Neural progenitor cell (in vitro differentiated cells): ENCODE data around the gene EEF1AKMT3. TPM values are rescaled to one million over a fixed set of nuclear protein-coding genes. Genes with fewer than 3 reads are reported as not detected.

Source experiments
- DNase-seq: peaks from one replicate; pipeline ENCODE4 v3.0.0-alpha.2; 2016; ENCODE audit warnings: low spot score
- H2AFZ ChIP-seq: fragments of 200-600 bp; sonication (generic); replicated peaks from 2 replicates; pipeline ENCODE4 v1.6.1; 2016; ENCODE audit warnings: antibody characterized with exemption
- H3F3A ChIP-seq: fragments of 200-600 bp; sonication (generic); 2 replicates; pipeline ENCODE4 v1.6.1; 2016; ENCODE audit warnings: antibody characterized with exemption, low read depth
- H3K27ac ChIP-seq: fragments of 200-600 bp; sonication (generic); 2 replicates; pipeline ENCODE4 v1.5.1; 2016; ENCODE audit warnings: mild to moderate bottlenecking
- H3K27me3 ChIP-seq: fragments of 200-600 bp; sonication (generic); 2 replicates; pipeline ENCODE4 v1.6.1; 2016; ENCODE audit warnings: mild to moderate bottlenecking, moderate library complexity
- H3K36me3 ChIP-seq: fragments of 200-600 bp; sonication (generic); 2 replicates; pipeline ENCODE4 v1.5.1; 2016
- H3K4me1 ChIP-seq: fragments of 200-600 bp; sonication (generic); 2 replicates; pipeline ENCODE4 v1.6.1; 2016; ENCODE audit warnings: mixed run types
- H3K4me2 ChIP-seq: fragments of 200-600 bp; sonication (generic); 2 replicates; pipeline ENCODE4 v1.6.1; 2016
- H3K4me3 ChIP-seq: fragments of 200-600 bp; sonication (generic); 2 replicates; pipeline ENCODE4 v1.5.1; 2016
- H3K79me2 ChIP-seq: fragments of 200-600 bp; sonication (generic); 2 replicates; pipeline ENCODE4 v1.6.1; 2016; ENCODE audit warnings: low read depth
- H3K9ac ChIP-seq: fragments of 200-600 bp; sonication (generic); 2 replicates; pipeline ENCODE4 v1.6.1; 2016
- H3K9me3 ChIP-seq: fragments of 200-600 bp; sonication (generic); 2 replicates; pipeline ENCODE4 v1.5.1; 2016; ENCODE audit warnings: low read depth
- H4K20me1 ChIP-seq: fragments of 200-600 bp; sonication (generic); 2 replicates; pipeline ENCODE4 v1.6.1; 2016; ENCODE audit warnings: low read depth
- H3K27ac Mint-ChIP-seq: 3 replicates; pipeline ENCODE4 v1.8.0; 2021; ENCODE audit warnings: mixed read lengths
- H3K27me3 Mint-ChIP-seq: 2 replicates; pipeline ENCODE4 v1.8.0; 2022; ENCODE audit warnings: low read depth, mild to moderate bottlenecking, inconsistent platforms, moderate library complexity, mixed read lengths; ENCODE audit not compliant: insufficient read depth
- H3K36me3 Mint-ChIP-seq: 3 replicates; pipeline ENCODE4 v1.8.0; 2021; ENCODE audit warnings: mixed read lengths
- H3K4me1 Mint-ChIP-seq: 3 replicates; pipeline ENCODE4 v1.8.0; 2021; ENCODE audit warnings: mixed read lengths
- H3K4me3 Mint-ChIP-seq: 3 replicates; pipeline ENCODE4 v1.8.0; 2021; ENCODE audit warnings: mild to moderate bottlenecking, moderate library complexity, mixed read lengths
- H3K9me3 Mint-ChIP-seq: 3 replicates; pipeline ENCODE4 v1.8.0; 2020; ENCODE audit warnings: mixed read lengths
- EZH2 ChIP-seq: fragments of 200-600 bp; sonication (generic); IDR thresholded peaks from 2 replicates; pipeline ENCODE4 v1.6.1; 2017; ENCODE audit warnings: antibody characterized with exemption, mild to moderate bottlenecking, moderate library complexity
- EZH2phosphoT487 ChIP-seq: fragments of 200-600 bp; sonication (generic); IDR thresholded peaks from 2 replicates; pipeline ENCODE4 v1.6.1; 2017; ENCODE audit warnings: antibody characterized with exemption
- total RNA-seq: library from RNA; depleted of rRNA; stranded (reverse); fragments of >200 nt; gene quantifications from 2 replicates; pipeline ENCODE4 v1.2.3, GENCODE V29; 2015; ENCODE audit warnings: low replicate concordance
- TF ChIP-seq, protein P1 (sequence below): fragments of 200-600 bp; sonication (generic); IDR thresholded peaks from 2 replicates; pipeline ENCODE4 v1.5.1; 2017; ENCODE audit warnings: antibody characterized with exemption, mild to moderate bottlenecking

Gene EEF1AKMT3
- total RNA-seq, 1 donor from 2014 or later = 2.1 TPM

DNA sequence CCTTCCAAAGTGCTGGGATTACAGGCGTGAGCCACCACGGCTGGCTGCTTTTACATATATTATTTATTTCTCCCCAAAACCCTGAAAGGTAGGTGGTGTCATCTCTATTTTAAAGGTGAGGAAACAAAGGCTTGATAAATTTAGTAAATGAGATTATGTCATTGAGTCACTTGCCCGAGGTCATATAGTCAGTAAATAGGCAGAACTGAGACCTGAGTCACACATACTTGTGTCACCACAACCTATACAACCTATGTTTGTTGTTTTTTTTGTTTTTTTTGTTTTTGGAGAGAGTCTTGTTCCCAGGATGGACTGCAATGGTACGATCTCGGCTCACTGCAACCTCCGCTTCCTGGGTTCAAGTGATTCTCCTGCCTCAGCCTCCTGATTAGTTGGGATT, 22.9 kb downstream of the EEF1AKMT3 start:
- no peaks in the 10 kb centered on the region for H3K27me3 Mint-ChIP-seq
- Histone ChIP-seq H3K4me1 (no peaks in the 10 kb centered on the region), H3K9me3 (no peaks in the 10 kb centered on the region), H3K36me3 (peaks cover 17% of the 10 kb centered on the region), H3K4me3 (no peak overlapping the region), H3K9ac (no peak overlapping the region), H4K20me1 (peaks cover 6% of the 10 kb centered on the region), H3K79me2 (no peaks in the 10 kb centered on the region), H3K27me3 (no peaks in the 10 kb centered on the region), H3K27ac (no peak overlapping the region), H3K4me2 (no peak overlapping the region), H3F3A (peaks cover 7% of the 10 kb centered on the region), H2AFZ (no peak overlapping the region)
- no peak for DNase-seq
- H3K27ac Mint-ChIP-seq = no peak overlapping the region
- no peaks in the 10 kb centered on the region for H3K4me1 Mint-ChIP-seq
- H3K4me3 Mint-ChIP-seq = no peak overlapping the region
- TF ChIP-seq EZH2 (no peak), EZH2phosphoT487 (no peak)
- TF ChIP-seq, protein P1, sequence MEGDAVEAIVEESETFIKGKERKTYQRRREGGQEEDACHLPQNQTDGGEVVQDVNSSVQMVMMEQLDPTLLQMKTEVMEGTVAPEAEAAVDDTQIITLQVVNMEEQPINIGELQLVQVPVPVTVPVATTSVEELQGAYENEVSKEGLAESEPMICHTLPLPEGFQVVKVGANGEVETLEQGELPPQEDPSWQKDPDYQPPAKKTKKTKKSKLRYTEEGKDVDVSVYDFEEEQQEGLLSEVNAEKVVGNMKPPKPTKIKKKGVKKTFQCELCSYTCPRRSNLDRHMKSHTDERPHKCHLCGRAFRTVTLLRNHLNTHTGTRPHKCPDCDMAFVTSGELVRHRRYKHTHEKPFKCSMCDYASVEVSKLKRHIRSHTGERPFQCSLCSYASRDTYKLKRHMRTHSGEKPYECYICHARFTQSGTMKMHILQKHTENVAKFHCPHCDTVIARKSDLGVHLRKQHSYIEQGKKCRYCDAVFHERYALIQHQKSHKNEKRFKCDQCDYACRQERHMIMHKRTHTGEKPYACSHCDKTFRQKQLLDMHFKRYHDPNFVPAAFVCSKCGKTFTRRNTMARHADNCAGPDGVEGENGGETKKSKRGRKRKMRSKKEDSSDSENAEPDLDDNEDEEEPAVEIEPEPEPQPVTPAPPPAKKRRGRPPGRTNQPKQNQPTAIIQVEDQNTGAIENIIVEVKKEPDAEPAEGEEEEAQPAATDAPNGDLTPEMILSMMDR = no peak
- peaks cover 10% of the 10 kb centered on the region for H3K36me3 Mint-ChIP-seq
- no peaks in the 10 kb centered on the region for H3K9me3 Mint-ChIP-seq

DNA sequence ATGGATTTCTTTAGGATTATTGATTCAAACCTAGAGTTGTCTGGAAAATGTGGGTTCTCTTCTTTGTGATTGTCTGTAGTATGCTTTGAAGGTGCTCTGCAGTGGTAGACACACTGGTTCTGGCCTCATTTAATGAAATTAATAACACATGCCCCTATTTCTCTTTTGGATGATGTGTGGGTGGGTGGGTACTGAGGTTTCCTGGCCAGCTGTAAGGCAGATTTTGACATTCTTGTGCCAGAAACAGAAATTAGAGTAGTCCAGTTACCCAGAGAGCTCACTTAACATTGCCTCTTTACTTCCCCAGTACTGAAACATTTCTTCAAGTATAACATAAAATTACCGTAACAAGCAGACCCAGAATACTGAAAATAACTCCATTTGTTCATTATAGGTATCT, 24.6 kb downstream of the EEF1AKMT3 start:
- H3K27me3 Mint-ChIP-seq = no peaks in the 10 kb centered on the region

DNA sequence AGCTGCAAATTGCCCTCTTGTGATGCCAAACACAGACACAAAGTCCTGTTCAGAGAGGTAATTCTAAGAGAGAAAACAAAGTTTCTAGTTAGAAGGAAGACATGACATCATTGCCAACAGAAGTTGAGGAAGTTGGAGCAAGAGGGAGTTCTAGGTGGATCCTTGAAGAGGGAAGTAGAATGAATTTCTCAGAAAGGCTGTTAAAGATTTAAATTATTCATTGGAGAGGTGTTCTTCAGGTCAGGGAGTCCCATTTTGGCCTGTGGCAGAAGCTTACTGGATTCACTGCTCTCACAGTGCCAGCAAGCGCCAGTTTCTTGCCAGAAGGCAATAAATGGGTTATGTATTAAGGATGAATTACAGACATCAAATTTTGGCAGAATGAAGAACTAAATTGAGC, 25.5 kb downstream of the EEF1AKMT3 start:
- Histone ChIP-seq H3K36me3 (peaks cover 8% of the 10 kb centered on the region), H3F3A (peaks cover 7% of the 10 kb centered on the region), H3K27ac (no peak overlapping the region), H3K4me2 (no peak overlapping the region), H4K20me1 (no peaks in the 10 kb centered on the region), H3K4me3 (no peak overlapping the region), H3K4me1 (no peaks in the 10 kb centered on the region), H3K9me3 (no peaks in the 10 kb centered on the region), H3K27me3 (no peaks in the 10 kb centered on the region), H3K9ac (no peak overlapping the region), H2AFZ (no peak overlapping the region), H3K79me2 (no peaks in the 10 kb centered on the region)
- no peaks in the 10 kb centered on the region for H3K9me3 Mint-ChIP-seq
- no peaks in the 10 kb centered on the region for H3K27me3 Mint-ChIP-seq
- no peak overlapping the region for H3K4me3 Mint-ChIP-seq
- TF ChIP-seq, protein P1 = no peak
- TF ChIP-seq EZH2 (no peak), EZH2phosphoT487 (no peak)
- H3K27ac Mint-ChIP-seq = no peak overlapping the region
- no peaks in the 10 kb centered on the region for H3K4me1 Mint-ChIP-seq
- peaks cover 9% of the 10 kb centered on the region for H3K36me3 Mint-ChIP-seq
- DNase-seq = no peak

More for the DNA sequence above, 24.6 kb downstream of the EEF1AKMT3 start:
- H3K4me3 ChIP-seq = no peak overlapping the region
- Mint-ChIP-seq H3K4me3 (no peak overlapping the region), H3K9me3 (no peaks in the 10 kb centered on the region), H3K27ac (no peak overlapping the region), H3K4me1 (no peaks in the 10 kb centered on the region), H3K36me3 (peaks cover 10% of the 10 kb centered on the region)
- H2AFZ ChIP-seq = no peak overlapping the region
- H3K27ac ChIP-seq = no peak overlapping the region
- no peaks in the 10 kb centered on the region for H4K20me1 ChIP-seq
- no peak overlapping the region for H3K4me2 ChIP-seq
- no peak for DNase-seq
- no peaks in the 10 kb centered on the region for H3K9me3 ChIP-seq
- peaks cover 7% of the 10 kb centered on the region for H3F3A ChIP-seq
- H3K9ac ChIP-seq = no peak overlapping the region
- H3K27me3 ChIP-seq = no peaks in the 10 kb centered on the region
- TF ChIP-seq, protein P1 = no peak
- TF ChIP-seq EZH2 = no peak
- TF ChIP-seq EZH2phosphoT487 = no peak
- H3K36me3 ChIP-seq = peaks cover 10% of the 10 kb centered on the region
- H3K79me2 ChIP-seq = no peaks in the 10 kb centered on the region
- H3K4me1 ChIP-seq = no peaks in the 10 kb centered on the region
